GM21786 (cell line): Measurements from ENCODE around the gene ERMN.
"Not testable (repeated sequence)": the region's sequence is repeated elsewhere in the genome, so short reads cannot be mapped to it uniquely, and the experiment has no call there.

Source experiments
- ATAC-seq: cut with Tn5 transposase; IDR thresholded peaks from one replicate; pipeline ENCODE4 v1.9.1; 2021; ENCODE audit not compliant: unreplicated experiment

Gene ERMN, protein sequence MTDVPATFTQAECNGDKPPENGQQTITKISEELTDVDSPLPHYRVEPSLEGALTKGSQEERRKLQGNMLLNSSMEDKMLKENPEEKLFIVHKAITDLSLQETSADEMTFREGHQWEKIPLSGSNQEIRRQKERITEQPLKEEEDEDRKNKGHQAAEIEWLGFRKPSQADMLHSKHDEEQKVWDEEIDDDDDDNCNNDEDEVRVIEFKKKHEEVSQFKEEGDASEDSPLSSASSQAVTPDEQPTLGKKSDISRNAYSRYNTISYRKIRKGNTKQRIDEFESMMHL

GRCh38 chr2:157325786-157326185 lies at the start of gene ERMN:
TSS of gene ERMN (minus strand) at chr2:157325824. CDS start at chr2:157325642, 182 bp downstream.
- no peak for ATAC-seq

DNA sequence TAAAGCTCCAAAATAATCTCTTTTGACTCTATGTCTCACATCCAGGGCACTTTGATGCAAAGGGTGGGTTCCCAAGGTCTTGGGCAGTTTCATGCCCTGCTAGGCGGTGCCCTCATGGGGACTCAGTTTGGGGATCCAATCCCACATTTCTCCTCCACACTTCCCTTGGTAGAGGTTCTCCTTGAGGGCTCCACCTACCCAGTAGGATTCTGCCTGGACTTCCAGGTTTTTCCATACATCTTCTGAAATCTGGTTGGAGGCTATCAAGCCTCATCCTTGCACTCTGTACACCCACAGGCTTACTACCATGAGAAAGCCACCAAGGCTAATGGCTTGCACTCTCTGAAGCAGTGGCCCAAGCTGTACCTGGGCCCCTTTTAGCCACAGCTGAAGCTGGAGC lies 49.8 kb upstream of the ERMN start:
- no peak for ATAC-seq

DNA sequence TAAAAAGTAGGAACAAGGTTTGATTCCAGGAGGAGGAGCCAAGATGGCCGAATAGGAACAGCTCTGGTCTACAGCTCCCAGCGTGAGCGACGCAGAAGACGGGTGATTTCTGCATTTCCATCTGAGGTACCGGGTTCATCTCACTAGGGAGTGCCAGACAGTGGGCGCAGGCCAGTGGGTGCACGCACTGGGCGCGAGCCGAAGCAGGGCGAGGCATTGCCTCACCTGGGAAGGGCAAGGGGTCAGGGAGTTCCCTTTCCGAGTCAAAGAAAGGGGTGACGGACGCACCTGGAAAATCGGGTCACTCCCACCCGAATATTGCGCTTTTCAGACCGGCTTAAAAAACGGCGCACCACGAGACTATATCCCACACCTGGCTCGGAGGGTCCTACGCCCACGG lies 42.9 kb upstream of the ERMN start:
- not testable (repeated sequence) for ATAC-seq

DNA sequence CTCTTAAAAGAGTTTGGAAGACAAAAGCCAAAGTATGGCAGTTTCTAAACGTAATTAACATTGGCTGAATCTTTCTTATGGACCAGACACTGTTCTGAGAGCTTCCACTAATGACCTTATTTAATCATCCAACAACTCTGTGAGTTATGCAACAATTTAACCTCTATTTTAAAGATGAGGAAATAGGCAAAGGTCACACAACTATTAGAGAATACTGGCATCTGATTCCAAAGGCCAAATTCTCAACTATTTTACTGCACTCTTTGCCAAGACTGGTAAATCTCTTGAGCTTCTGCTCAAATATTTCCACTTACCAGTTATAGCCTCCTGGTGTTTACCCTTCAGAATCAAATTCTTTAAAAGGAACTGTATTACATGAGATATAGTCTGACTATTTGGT lies 42.1 kb upstream of the ERMN start:
- no peak for ATAC-seq

- peak; percentile 87 for ATAC-seq
Measured at GRCh38 chr2:157364257-157364974, 38.8 kb upstream of the ERMN start.

DNA sequence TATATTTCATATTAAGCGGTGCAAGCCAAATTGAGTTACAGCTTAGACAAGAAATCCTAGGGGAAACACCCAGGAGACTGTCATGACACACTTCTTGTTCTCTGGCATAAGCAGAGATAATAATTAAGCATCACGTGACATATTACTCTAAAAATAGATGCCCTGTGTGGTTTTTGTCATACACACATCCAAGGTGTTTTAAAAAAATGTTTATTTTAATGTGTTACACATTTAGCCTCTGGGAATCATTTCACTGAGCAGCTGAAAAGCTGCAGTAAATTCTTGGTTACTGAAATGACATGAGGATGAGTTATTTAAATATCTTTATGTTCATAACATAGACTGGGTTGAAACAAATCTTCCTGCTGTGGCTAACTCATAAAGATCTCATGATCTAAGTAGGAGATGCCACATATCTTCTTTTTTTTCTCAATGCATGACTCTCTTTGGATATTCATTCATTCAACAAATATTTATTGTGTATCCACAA lies 38.0 kb upstream of the ERMN start:
- peak; percentile 39 for ATAC-seq

- no peak for ATAC-seq
Measured at GRCh38 chr2:157362627-157363026, 37.0 kb upstream of the ERMN start.

DNA sequence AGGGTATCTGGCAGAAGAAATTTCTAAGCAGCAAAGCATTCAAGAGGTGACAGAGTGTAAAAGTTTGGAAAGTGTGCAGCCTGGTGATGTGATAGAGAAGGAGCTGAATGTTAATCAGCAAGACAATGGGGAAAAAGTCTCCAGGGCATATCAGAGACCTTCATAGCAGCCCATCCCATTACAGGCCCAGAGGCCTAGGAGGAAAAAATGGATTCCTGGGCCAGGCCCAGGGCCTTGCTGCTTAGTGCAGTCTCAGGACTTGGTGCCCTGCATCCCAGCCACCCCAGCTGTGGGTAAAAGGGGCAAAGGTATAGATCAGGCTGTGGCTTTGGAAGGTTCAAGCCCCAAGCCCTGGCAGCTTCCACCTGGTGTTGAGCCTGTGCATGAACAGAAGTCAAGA lies 35.9 kb upstream of the ERMN start:
- ATAC-seq = no peak

DNA sequence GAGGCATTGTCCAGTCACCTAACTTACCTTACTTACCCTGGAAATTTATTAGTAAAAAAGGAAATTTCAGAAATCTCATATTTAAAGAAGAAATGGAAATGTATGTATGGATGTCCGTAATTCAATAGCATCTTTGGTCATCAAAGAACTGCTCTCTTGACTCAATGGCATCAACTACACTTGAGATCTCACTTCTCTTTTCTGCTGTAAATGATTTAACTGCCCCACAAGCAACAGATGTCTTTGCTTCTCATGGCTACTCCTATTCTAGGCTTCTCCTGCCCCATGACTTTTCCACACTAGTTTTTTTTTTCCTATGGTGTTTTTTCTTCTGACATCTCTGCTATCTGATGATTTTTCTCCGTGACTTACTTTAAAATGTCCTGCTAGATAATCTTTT lies 34.0 kb upstream of the ERMN start:
- peak; percentile 33 for ATAC-seq

DNA sequence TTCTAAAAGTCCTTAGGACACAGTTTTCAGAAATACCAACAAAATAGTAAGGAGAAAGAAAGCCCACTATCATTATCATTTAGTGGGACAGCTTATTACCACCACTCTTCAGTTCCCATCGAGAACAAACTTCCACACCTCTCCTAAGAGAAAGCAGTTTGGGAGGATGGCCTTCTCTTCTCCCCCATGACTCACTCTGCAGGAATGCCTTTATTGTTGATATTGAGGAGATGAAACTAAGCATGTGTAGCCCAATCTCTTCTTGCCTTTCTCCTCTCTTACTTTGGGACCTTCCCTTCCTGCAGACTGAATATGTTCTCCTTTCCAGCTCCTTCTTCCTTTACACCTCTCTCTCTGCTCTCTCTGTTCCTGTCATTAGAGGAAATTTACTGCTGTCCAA lies 30.0 kb upstream of the ERMN start:
- ATAC-seq = no peak

GRCh38 chr2:157349949-157350515 lies 24.4 kb upstream of the ERMN start:
- no peak for ATAC-seq

DNA sequence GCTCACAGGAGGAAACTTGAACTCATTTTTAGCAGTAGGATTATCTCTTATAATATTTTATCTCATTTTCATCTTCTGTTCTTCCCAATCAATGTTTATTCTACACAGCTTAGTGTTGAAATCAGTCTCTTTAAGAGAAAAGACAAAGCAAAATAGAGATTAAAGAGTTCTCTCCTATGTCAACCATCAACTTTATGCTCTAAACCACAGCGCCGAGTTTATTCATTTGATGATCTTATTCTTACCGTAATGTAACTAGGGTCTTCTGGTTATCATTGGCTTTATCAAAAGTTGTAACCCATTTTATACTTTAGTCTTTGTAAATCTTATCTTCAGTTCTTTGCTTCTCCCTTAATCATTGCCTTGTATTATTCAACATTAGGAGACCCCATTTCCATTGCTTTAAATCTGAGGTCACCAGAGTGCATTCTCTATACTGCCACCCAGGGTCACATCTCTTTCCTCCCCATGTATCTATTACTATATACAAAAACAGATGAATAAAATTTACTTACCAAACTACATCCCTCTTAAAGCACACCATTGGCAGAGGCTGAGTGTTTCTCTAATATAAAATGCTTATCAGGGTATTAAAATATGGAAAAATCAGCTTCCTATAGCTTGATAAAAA lies 22.8 kb upstream of the ERMN start:
- no peak for ATAC-seq

GRCh38 chr2:157345647-157346389 lies 20.2 kb upstream of the ERMN start:
- no peak for ATAC-seq

DNA sequence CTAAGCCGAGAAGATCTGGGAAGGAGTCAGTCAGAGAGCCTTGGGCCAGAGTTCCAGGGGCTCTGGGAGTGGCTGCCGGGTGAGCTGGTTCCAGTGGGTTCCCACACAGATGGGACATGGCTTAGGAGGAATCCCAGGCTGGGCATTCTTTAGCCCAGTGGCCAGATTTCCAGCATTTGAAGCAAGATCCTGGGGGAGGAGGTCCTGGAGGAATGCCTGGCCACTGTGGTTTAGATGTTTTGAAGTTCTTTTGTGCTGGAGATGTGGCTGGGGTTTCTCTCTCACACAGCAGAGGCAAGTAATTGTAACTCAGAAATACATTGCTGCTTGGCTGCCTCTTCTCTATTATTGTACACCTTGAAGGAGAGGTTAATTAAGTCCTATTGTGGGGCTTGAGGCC lies 15.8 kb upstream of the ERMN start:
- ATAC-seq = not testable (repeated sequence)

GRCh38 chr2:157339965-157340655 lies 14.5 kb upstream of the ERMN start:
- ATAC-seq = no peak

DNA sequence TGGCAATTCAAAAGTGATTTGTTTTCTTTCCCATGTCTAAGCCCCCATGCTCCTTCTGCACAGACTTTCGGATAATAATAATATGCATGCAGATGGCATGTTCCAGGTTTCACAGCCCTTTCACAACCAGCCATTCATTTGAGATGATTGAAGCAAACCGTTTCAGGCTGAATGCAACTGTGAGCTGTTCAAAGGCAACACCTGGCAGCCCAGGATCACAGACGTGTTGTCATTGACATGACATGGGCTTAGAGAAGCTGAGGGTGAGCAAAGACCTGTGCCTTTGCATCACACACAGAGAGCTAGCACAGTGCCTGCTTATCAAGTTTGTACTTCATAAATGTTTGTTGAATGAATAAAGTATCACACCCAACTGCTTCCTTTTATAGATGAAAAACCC lies 12.4 kb upstream of the ERMN start:
- ATAC-seq = no peak

DNA sequence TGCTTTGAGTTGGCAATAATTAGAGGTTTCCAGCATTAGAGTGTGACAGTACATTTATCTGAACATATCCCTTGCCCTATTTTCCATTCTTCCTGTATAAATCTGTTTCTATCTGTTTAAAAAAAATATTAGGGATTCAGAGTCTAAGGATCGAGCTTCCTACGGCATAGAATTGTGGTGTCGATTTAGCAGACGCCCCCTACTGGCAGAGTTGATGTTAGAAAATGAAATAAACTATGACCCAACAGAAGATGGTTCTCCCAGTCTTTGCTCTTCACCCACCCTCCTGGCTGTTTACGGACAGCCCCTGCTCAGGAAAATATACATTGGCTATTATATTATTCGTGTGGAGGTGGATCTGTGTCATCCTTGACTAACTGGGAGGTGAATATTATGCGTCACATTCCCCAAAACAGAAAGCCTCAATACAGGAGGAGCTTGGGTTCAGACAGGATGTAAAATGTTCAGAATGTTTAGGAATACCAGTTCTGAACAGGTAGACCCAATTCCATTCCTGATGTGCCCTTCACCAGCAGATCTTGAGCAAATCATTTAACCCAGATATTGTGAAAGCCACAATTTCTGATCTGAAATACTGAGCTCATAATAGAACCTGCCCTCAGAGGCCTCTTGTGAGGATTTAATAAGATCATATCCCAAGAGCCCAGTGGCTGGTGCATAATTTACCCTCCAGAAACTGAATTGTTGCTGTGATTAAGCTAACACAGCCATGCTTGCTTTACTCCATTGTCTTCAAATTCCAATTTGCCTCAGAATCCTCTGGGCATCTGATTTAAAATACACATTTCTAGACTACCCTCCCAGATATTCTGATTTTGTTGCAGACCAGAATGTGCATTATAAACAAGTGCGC lies 10.8 kb upstream of the ERMN start:
- peak; percentile 50 for ATAC-seq

DNA sequence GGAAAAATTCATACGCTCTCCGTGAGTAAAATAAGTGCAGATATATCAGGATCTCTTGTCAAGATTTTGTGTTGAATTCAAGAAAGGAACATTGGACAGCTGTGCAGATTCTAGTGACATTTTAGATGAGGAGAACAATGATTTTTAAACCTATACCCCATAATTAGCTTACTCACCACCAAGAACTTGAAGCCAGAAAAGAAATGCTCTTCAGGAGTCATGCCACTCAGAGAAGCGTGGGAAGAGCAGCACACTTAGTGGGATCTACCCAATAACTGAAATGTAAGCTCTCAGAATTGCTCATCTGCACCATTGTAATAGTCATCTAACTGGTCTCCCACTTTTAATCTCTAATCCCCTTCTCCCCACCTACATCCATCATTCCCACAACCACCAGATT lies 9.2 kb upstream of the ERMN start:
- ATAC-seq = no peak

- ATAC-seq = no peak
Measured at GRCh38 chr2:157334335-157334734, 8.7 kb upstream of the ERMN start.
